Hepatocyte (in vitro differentiated cells): ENCODE data around the gene CFAP70.

Source experiments
- CTCF ChIP-seq: fragments of 200-600 bp; sonication (generic); IDR thresholded peaks from 2 replicates; pipeline ENCODE4 v1.5.1; 2016; ENCODE audit warnings: antibody characterized with exemption, mild to moderate bottlenecking; ENCODE audit not compliant: poor library complexity
- EZH2 ChIP-seq: fragments of 200-600 bp; sonication (generic); IDR thresholded peaks from 2 replicates; pipeline ENCODE4 v1.6.1; 2016; ENCODE audit warnings: antibody characterized with exemption, mild to moderate bottlenecking, borderline replicate concordance

GRCh38 chr10:73246322-73246645 lies 112.4 kb downstream of the CFAP70 start:
- TF ChIP-seq CTCF, result no peak
- TF ChIP-seq EZH2, result no peak
